Endodermal cell (in vitro differentiated cells): ENCODE results near the gene CUL5. TPM values are rescaled to one million over a fixed set of nuclear protein-coding genes. Genes with fewer than 3 reads are reported as not detected.
"Not testable (repeated sequence)": the region's sequence is repeated elsewhere in the genome, so short reads cannot be mapped to it uniquely, and the experiment has no call there.

Source experiments
- DNase-seq: peaks from one replicate; pipeline ENCODE4 v3.0.0-alpha.2; 2017
- H3K27ac ChIP-seq: 2 replicates; pipeline ENCODE4 v1.5.1; 2013; ENCODE audit warnings: mild to moderate bottlenecking, low read depth, low read length, moderate library complexity
- H3K27me3 ChIP-seq: 2 replicates; pipeline ENCODE4 v1.6.1; 2013; ENCODE audit warnings: mild to moderate bottlenecking, low read length, moderate library complexity; ENCODE audit not compliant: insufficient read depth, control insufficient read depth, poor library complexity, severe bottlenecking
- H3K36me3 ChIP-seq: 2 replicates; pipeline ENCODE4 v1.7.0; 2013; ENCODE audit warnings: mild to moderate bottlenecking, low read length, moderate library complexity; ENCODE audit not compliant: control insufficient read depth, insufficient read depth
- H3K4me1 ChIP-seq: one replicate; pipeline ENCODE4 v1.7.0; 2013; ENCODE audit warnings: low read length; ENCODE audit not compliant: control insufficient read depth, insufficient read depth
- H3K4me3 ChIP-seq: 2 replicates; pipeline ENCODE4 v1.5.1; 2013; ENCODE audit warnings: mild to moderate bottlenecking, low read length, moderate library complexity
- H3K9ac ChIP-seq: 2 replicates; pipeline ENCODE4 v1.6.1; 2013; ENCODE audit warnings: mild to moderate bottlenecking, low read length, moderate library complexity; ENCODE audit not compliant: poor library complexity, severe bottlenecking; ENCODE audit errors: extremely low read depth
- H3K9me3 ChIP-seq: 2 replicates; pipeline ENCODE4 v1.6.1; 2013; ENCODE audit warnings: mild to moderate bottlenecking, low read length, moderate library complexity; ENCODE audit not compliant: control insufficient read depth
- H3K27ac Mint-ChIP-seq: 2 replicates; pipeline ENCODE4 v1.8.0; 2020; ENCODE audit warnings: mixed read lengths
- H3K27me3 Mint-ChIP-seq: 2 replicates; pipeline ENCODE4 v1.8.0; 2021; ENCODE audit warnings: mild to moderate bottlenecking, mixed read lengths; ENCODE audit not compliant: insufficient read depth
- H3K36me3 Mint-ChIP-seq: 2 replicates; pipeline ENCODE4 v1.8.0; 2020; ENCODE audit warnings: low read depth, mixed read lengths
- H3K4me1 Mint-ChIP-seq: 2 replicates; pipeline ENCODE4 v1.8.0; 2020; ENCODE audit warnings: mixed read lengths
- H3K4me3 Mint-ChIP-seq: 2 replicates; pipeline ENCODE4 v1.8.0; 2020; ENCODE audit warnings: mild to moderate bottlenecking, moderate library complexity, mixed read lengths
- H3K9me3 Mint-ChIP-seq: 2 replicates; pipeline ENCODE4 v1.8.0; 2020; ENCODE audit warnings: mild to moderate bottlenecking, mixed read lengths
- CTCF ChIP-seq: fragments of 200-600 bp; sonication (generic); conservative IDR thresholded peaks from 2 replicates; pipeline ENCODE4 v1.5.0; 2021; ENCODE audit warnings: antibody characterized with exemption, mild to moderate bottlenecking
- WGBS, 2 experiments: methylation state at CpG; one replicate each; pipeline versions ENCODE4 v1.1.5 to v1.1.7; 2013; ENCODE audit warnings: missing lambda C conversion rate in 2 of 2, mixed read lengths in 1 of 2; ENCODE audit not compliant: insufficient coverage in 1 of 2, insufficient read length in 1 of 2; 5-methylcytosine and 5-hydroxymethylcytosine counted together
- total RNA-seq, 2 donors: library from RNA; stranded (reverse); fragmentation: NEBNext Ultra II Directional in 1 of 2; extraction: Animal tissue kit (Norgen Biotek cat#: 25700) in 1 of 2; gene quantifications; 2 replicates in 1 of 2; 3 replicates in 1 of 2; pipeline ENCODE4 v1.2.1, GENCODE V29; 2021

The CUL5 gene
- total RNA-seq, 2 donors from 2014 or later = 33.8 to 40.0 TPM

- no peaks in the 10 kb centered on the region for H3K27me3 ChIP-seq
- DNase-seq = no peak
- no peaks in the 10 kb centered on the region for H3K9me3 ChIP-seq
- H3K9me3 Mint-ChIP-seq = no peaks in the 10 kb centered on the region
- no peaks in the 10 kb centered on the region for H3K4me1 ChIP-seq
- H3K36me3 Mint-ChIP-seq = no peaks in the 10 kb centered on the region
- no peak overlapping the region for H3K9ac ChIP-seq
- no peak overlapping the region for H3K27ac ChIP-seq
- H3K4me3 Mint-ChIP-seq = no peak overlapping the region
- peaks cover 5% of the 10 kb centered on the region for H3K27me3 Mint-ChIP-seq
- no peak overlapping the region for H3K4me3 ChIP-seq
- H3K4me1 Mint-ChIP-seq = peaks cover 5% of the 10 kb centered on the region
- no peak overlapping the region for H3K27ac Mint-ChIP-seq
- no peaks in the 10 kb centered on the region for H3K36me3 ChIP-seq
- peak; percentile 82 for TF ChIP-seq CTCF
Measured at GRCh38 chr11:108117746-108118371, 109.2 kb downstream of the CUL5 start.

DNA sequence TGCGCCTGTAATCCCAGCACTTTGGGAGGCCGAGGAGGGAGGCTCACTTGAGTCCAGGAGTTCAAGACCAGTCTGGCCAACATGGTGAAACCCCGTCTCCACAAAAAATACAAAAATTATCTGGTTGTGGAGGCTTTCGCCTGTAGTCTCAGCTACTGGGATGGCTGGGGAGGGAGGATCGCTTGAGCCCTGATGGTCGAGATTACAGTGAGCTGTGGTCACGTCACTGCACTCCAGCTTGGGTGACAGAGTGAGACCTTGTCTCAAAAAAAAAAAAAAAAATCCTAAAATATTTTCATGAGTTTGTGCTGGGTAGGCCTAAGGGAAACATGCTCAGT lies 112.2 kb downstream of the CUL5 start:
- H3K4me1 ChIP-seq, H3K9me3 Mint-ChIP-seq, H3K27me3 Mint-ChIP-seq, H3K9me3 ChIP-seq, H3K27ac ChIP-seq, H3K9ac ChIP-seq, H3K36me3 ChIP-seq, DNase-seq, H3K4me1 Mint-ChIP-seq, H3K27ac Mint-ChIP-seq, H3K27me3 ChIP-seq, H3K36me3 Mint-ChIP-seq: not testable (repeated sequence)
- H3K4me3 Mint-ChIP-seq = peak overlapping the region; percentile 64
- WGBS, 2 experiments = 76 to 93% methylated on average over 2 to 6 of the region's 7 CpGs
- H3K4me3 ChIP-seq = peak overlapping the region; percentile 89

GRCh38 chr11:108121274-108122155 lies 112.8 kb downstream of the CUL5 start, which contains the start of gene ACAT1:
ACAT1 (plus strand) TSS chr11:108121567; CDS start chr11:108121607, 40 bp downstream.
- Histone ChIP-seq H3K27ac (peak within 1 kb of the TSS; percentile 30), H3K9ac (peak within 1 kb of the TSS; percentile 59), H3K9me3 (no peaks in the 10 kb centered on the region), H3K4me3 (peak within 1 kb of the TSS; percentile 89), H3K4me1 (no peaks in the 10 kb centered on the region), H3K27me3 (no peaks in the 10 kb centered on the region), H3K36me3 (no peaks in the 10 kb centered on the region)
- 1 to 3% methylated on average over 16 to 71 of the region's 73 CpGs for WGBS, 2 experiments
- Mint-ChIP-seq H3K4me1 (peaks cover 5% of the 10 kb centered on the region), H3K27ac (peak within 1 kb of the TSS; percentile 69), H3K36me3 (peaks cover 7% of the 10 kb centered on the region), H3K27me3 (peaks cover 5% of the 10 kb centered on the region), H3K9me3 (no peaks in the 10 kb centered on the region), H3K4me3 (peak within 1 kb of the TSS; percentile 64)
- peak; percentile 99 for DNase-seq
- TF ChIP-seq CTCF = peak; percentile 66
